GM12878 (cell line): ENCODE measurements around the gene FPGS. TPM values are rescaled to one million over a fixed set of nuclear protein-coding genes. Genes with fewer than 3 reads are reported as not detected.

Experiments
- ATAC-seq: fragments of 200-7000 bp; cut with Tn5 transposase; 3 replicates; pipeline ENCODE4 v1.9.1; 2020; ENCODE audit warnings: mild to moderate bottlenecking, moderate library complexity
- BruUV-seq: library from RNA; stranded (reverse); fragments of 400-500 nt; replicated peaks from 2 replicates; lab custom pipeline; 2021; lab: Mats Ljungman, UMichigan
- CTCF ChIA-PET: fragments of 300-600 bp; sonication (Branson Sonifier 250); formaldehyde crosslinking; extraction: SDS; loops from one replicate; lab custom pipeline; 2021; ENCODE audit warnings: inconsistent platforms; lab: Yijun Ruan, JAX
- POLR2A ChIA-PET: fragments of 350-600 bp; formaldehyde crosslinking; extraction: SDS; loops from one replicate; lab custom pipeline; 2021; ENCODE audit warnings: inconsistent platforms; lab: Charles Lee
- RAD21 ChIA-PET: fragments of 300-600 bp; sonication (Branson Sonifier 250); formaldehyde crosslinking; loops from one replicate; lab custom pipeline; 2023; ENCODE audit warnings: antibody characterized with exemption; ENCODE audit not compliant: unreplicated experiment; lab: Charles Lee
- SMC1A ChIA-PET: fragments of 300-600 bp; sonication (Branson Sonifier 250); formaldehyde crosslinking; loops from one replicate; lab custom pipeline; 2023; ENCODE audit not compliant: unreplicated experiment, uncharacterized antibody; lab: Charles Lee
- DNase-seq: peaks from one replicate; pipeline ENCODE4 v3.0.0-alpha.2; 2011; ENCODE audit warnings: low read depth, low spot score
- FAIRE-seq: peaks from 3 replicates; lab custom pipeline; 2011; peaks lifted over from hg19 to GRCh38; lab: Jason Lieb, UNC
- H2AFZ ChIP-seq: 2 replicates; pipeline ENCODE4 v1.6.0; 2011; ENCODE audit warnings: low read depth, low read length, control low read depth; ENCODE audit not compliant: control insufficient read depth
- H3K27ac ChIP-seq: 2 replicates; pipeline ENCODE4 v1.5.1; 2011; ENCODE audit warnings: control low read depth; ENCODE audit not compliant: control insufficient read depth, insufficient read depth
- H3K27me3 ChIP-seq, 2 experiments: replicated peaks in 1 of 2; 2 replicates each; pipeline versions ENCODE4 v1.6.0 to v1.6.1; 2011; ENCODE audit warnings: low read length in 1 of 2; ENCODE audit not compliant: control insufficient read depth in 2 of 2, insufficient read depth in 2 of 2
- H3K36me3 ChIP-seq, 2 experiments: 2 replicates each; pipeline ENCODE4 v1.5.1; 2011; ENCODE audit warnings: low read length in 1 of 2; ENCODE audit not compliant: control insufficient read depth in 2 of 2, insufficient read depth in 2 of 2
- H3K4me1 ChIP-seq: 2 replicates; pipeline ENCODE4 v1.6.1; 2011; ENCODE audit warnings: mild to moderate bottlenecking, low read length, moderate library complexity, mixed read lengths; ENCODE audit not compliant: control insufficient read depth, insufficient read depth
- H3K4me2 ChIP-seq: 2 replicates; pipeline ENCODE4 v1.6.0; 2011; ENCODE audit warnings: control low read depth; ENCODE audit not compliant: control insufficient read depth, insufficient read depth
- H3K4me3 ChIP-seq: fragments of 200-600 bp; sonication (generic); 2 replicates; pipeline ENCODE4 v1.5.1; 2016
- H3K79me2 ChIP-seq: 2 replicates; pipeline ENCODE4 v1.6.0; 2011; ENCODE audit warnings: low read length; ENCODE audit not compliant: control insufficient read depth, insufficient read depth
- H3K9ac ChIP-seq: 2 replicates; pipeline ENCODE4 v1.8.0; 2011; ENCODE audit warnings: low read length, control low read depth, mixed read lengths; ENCODE audit not compliant: control insufficient read depth, insufficient read depth
- H3K9me3 ChIP-seq: replicated peaks from 3 replicates; pipeline ENCODE4 v1.5.1; 2011; ENCODE audit warnings: mild to moderate bottlenecking, low read length; ENCODE audit not compliant: control insufficient read depth, insufficient read depth
- H4K20me1 ChIP-seq: 2 replicates; pipeline ENCODE4 v1.6.0; 2011; ENCODE audit not compliant: control insufficient read depth, insufficient read depth
- NR2C1 ChIP-seq: fragments of 450-650 bp; IDR thresholded peaks from 2 replicates; pipeline ENCODE4 v1.6.1; 2017; ENCODE audit warnings: antibody characterized with exemption, mild to moderate bottlenecking, moderate library complexity
- POLR2A ChIP-seq: IDR thresholded peaks from 2 replicates; pipeline ENCODE4 v1.6.1; 2011; ENCODE audit warnings: low read depth, mild to moderate bottlenecking, low read length
- SP1 ChIP-seq: IDR thresholded peaks from one replicate; pipeline ENCODE4 v1.6.1; 2011; ENCODE audit warnings: low read depth, low read length
- ZNF207 ChIP-seq: fragments of 450-650 bp; IDR thresholded peaks from 2 replicates; pipeline ENCODE4 v1.6.1; 2014; ENCODE audit warnings: antibody characterized with exemption, mild to moderate bottlenecking, borderline replicate concordance
- whole genome bisulfite sequencing: methylation state at CpG from one replicate; pipeline ENCODE4 v1.1.6; 2016; ENCODE audit warnings: low lambda C conversion rate; ENCODE audit not compliant: insufficient replicate concordance, insufficient coverage; ENCODE audit errors: missing lambda C conversion rate; 5-methylcytosine and 5-hydroxymethylcytosine counted together
- in situ Hi-C: fragments of 300-500 bp; cut with MboI; formaldehyde crosslinking; loops from 9 replicates; pipeline ENCODE4 v1.14.3; 2018; ENCODE audit warnings: mixed read lengths
- intact Hi-C: fragments of 100-400 bp; cut with micrococcal nuclease; formaldehyde crosslinking; loops from one replicate; pipeline ENCODE4 v1.14.2; 2022; ENCODE audit not compliant: unreplicated experiment
- polyA plus RNA-seq, 11 experiments: library from polyadenylated mRNA; depleted of rRNA in 4 of 11; unstranded in 6 of 11; stranded (reverse) in 5 of 11; fragments of >200 nt; fragmentation: Nextera tagmentation in 4 of 11; fragmentation: Illumina TruSeq in 1 of 11; extraction: Ambion mirVana in 4 of 11; extraction: Trizol in 1 of 11; gene quantifications; 1 replicate in 1 of 11; 2 replicates in 10 of 11; pipeline versions ENCODE4 v1.2.1 to v1.2.3, GENCODE V29; 2011 to 2016; ENCODE audit warnings: inconsistent platforms in 2 of 11, missing spikeins in 2 of 11, low read depth in 1 of 11
- total RNA-seq, 4 experiments: library from RNA; depleted of rRNA in 3 of 4; stranded (reverse); fragments of >200 nt in 3 of 4; fragmentation: Illumina TruSeq in 1 of 4; extraction: Trizol in 1 of 4; gene quantifications; 2 replicates each; pipeline versions ENCODE4 v1.2.1 to v1.2.3, GENCODE V29; 2013 to 2021
- TF ChIP-seq, protein P1 (sequence below): IDR thresholded peaks from 2 replicates; pipeline ENCODE4 v1.6.1; 2012; ENCODE audit warnings: low read length, inconsistent platforms
- TF ChIP-seq, protein P2 (sequence below): fragments of 450-650 bp; IDR thresholded peaks from 2 replicates; pipeline ENCODE4 v1.6.1; 2016; ENCODE audit warnings: mild to moderate bottlenecking, moderate library complexity, borderline replicate concordance

FPGS gene
- total and polyA plus RNA-seq, 10 of the 15 experiments (the other 5 are each of a cell fraction or from before 2014, with no cell fraction given): 1.2 to 127 (median 80.4) TPM

DNA sequence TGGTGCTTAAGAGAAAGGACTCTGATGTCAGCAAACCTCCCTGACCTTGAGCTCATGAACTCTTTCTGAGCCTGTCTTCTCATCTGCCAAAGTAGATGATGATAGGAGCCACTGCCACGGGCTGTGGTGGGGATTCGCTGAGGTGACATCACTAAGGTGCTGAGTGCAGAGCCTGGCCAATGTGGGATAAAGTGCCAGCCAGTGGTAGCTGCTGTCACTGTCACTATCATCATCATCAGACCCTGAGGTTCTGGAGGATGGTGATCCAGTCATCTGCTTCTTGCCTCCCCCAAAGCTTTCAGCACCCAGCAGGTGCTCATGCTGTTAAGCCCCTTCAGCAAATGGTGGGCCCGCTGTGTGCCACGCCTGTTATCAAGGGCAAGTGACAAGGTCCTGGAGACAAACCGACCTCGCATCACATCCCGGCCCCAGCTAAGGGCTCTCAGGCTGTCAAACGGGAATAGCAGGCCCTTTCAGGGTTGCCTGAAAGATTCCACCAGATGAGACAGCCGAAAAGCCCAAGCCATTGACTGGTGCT, 6.4 kb downstream of the FPGS start:
- Histone ChIP-seq H3K36me3 (peaks cover 3 to 27% of the 10 kb centered on the region in 2 experiments; a peak in 3 of 4 replicates), H3K4me1 (peaks cover 6% of the 10 kb centered on the region), H3K79me2 (peaks cover 8% of the 10 kb centered on the region), H3K4me2 (no peak overlapping the region), H4K20me1 (no peaks in the 10 kb centered on the region; the same call in 1 of the 2 replicates), H3K9ac (no peak overlapping the region), H3K4me3 (no peak overlapping the region), H3K27me3 (no peaks in the 10 kb centered on the region), H3K9me3 (no peaks in the 10 kb centered on the region), H2AFZ (no peak overlapping the region), H3K27ac (no peak overlapping the region)
- DNase-seq: no peak
- FAIRE-seq: no peak
- POLR2A ChIA-PET: interaction anchor here (0.6 to 1.2 kb wide), 3 partner anchors 9 to 75 kb away, joined by 3 to 7 read pairs (median 5); no protein-coding TSS in a partner anchor
- no peak; the same call in 2 of the 3 replicates for ATAC-seq
- CTCF ChIA-PET: no interaction called here
- SMC1A ChIA-PET: no interaction called here
- no TSS peak for BruUV-seq
- RAD21 ChIA-PET: interaction anchor here (0.6 to 0.8 kb wide), 2 partner anchors 12 to 108 kb away, joined by 3 to 5 read pairs; partner anchors contain the start of gene ST6GALNAC4
- 95% methylated on average over 9 of the region's 9 CpGs for WGBS
- intact Hi-C loops: no loop called here
- TF ChIP-seq POLR2A (peak; percentile 3; the same call in 1 of the 2 replicates), ZNF207 (no peak)
- in situ Hi-C loops: no loop called here

DNA sequence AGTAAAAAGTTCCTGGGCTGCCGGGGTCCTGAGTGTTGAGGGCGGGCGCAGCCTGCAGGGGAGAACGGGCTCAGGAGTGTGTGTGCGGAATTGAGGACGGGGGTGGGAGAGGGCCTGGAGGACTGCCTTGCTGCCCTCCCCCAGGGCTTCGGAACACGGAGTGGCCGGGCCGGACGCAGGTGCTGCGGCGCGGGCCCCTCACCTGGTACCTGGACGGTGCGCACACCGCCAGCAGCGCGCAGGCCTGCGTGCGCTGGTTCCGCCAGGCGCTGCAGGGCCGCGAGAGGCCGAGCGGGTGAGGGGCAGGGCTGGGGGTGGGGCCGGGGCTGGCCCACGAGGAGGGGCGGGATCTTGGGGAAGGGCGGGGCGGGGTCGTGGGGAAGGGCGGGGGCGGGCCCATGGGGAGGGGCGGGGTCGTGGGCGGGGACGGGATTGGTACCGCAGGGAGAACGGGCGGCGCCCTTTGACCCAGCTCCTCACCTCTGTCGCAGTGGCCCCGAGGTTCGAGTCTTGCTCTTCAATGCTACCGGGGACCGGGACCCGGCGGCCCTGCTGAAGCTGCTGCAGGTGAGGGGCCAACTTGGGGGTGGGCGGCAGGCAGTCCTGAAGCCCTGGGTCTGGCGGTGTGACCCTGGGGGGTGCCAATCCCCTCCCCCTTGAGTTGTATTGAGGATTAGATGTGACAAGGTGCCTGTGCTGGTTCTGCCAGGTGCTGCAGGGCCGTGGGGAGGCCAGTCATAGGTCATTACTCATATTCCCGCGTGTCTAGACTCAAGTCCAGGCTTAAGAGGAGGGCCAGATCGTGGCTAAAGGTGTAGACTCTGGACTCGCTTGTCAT, 7.1 kb downstream of the FPGS start:
- CTCF ChIA-PET: no interaction called here
- no peak overlapping the region for H3K4me3 ChIP-seq
- H3K9ac ChIP-seq: no peak overlapping the region
- 0 out of 2 replicates have a peak, but pooled peaks cover under 1% of the 10 kb centered on the region for H3K79me2 ChIP-seq
- no peaks in the 10 kb centered on the region for H3K27me3 ChIP-seq
- no peaks in the 10 kb centered on the region for H3K4me1 ChIP-seq
- intact Hi-C loops: no loop called here
- TF ChIP-seq, protein P1, sequence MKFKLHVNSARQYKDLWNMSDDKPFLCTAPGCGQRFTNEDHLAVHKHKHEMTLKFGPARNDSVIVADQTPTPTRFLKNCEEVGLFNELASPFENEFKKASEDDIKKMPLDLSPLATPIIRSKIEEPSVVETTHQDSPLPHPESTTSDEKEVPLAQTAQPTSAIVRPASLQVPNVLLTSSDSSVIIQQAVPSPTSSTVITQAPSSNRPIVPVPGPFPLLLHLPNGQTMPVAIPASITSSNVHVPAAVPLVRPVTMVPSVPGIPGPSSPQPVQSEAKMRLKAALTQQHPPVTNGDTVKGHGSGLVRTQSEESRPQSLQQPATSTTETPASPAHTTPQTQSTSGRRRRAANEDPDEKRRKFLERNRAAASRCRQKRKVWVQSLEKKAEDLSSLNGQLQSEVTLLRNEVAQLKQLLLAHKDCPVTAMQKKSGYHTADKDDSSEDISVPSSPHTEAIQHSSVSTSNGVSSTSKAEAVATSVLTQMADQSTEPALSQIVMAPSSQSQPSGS: no peak
- TF ChIP-seq NR2C1 (no peak), SP1 (no peak)
- TF ChIP-seq, protein P2, sequence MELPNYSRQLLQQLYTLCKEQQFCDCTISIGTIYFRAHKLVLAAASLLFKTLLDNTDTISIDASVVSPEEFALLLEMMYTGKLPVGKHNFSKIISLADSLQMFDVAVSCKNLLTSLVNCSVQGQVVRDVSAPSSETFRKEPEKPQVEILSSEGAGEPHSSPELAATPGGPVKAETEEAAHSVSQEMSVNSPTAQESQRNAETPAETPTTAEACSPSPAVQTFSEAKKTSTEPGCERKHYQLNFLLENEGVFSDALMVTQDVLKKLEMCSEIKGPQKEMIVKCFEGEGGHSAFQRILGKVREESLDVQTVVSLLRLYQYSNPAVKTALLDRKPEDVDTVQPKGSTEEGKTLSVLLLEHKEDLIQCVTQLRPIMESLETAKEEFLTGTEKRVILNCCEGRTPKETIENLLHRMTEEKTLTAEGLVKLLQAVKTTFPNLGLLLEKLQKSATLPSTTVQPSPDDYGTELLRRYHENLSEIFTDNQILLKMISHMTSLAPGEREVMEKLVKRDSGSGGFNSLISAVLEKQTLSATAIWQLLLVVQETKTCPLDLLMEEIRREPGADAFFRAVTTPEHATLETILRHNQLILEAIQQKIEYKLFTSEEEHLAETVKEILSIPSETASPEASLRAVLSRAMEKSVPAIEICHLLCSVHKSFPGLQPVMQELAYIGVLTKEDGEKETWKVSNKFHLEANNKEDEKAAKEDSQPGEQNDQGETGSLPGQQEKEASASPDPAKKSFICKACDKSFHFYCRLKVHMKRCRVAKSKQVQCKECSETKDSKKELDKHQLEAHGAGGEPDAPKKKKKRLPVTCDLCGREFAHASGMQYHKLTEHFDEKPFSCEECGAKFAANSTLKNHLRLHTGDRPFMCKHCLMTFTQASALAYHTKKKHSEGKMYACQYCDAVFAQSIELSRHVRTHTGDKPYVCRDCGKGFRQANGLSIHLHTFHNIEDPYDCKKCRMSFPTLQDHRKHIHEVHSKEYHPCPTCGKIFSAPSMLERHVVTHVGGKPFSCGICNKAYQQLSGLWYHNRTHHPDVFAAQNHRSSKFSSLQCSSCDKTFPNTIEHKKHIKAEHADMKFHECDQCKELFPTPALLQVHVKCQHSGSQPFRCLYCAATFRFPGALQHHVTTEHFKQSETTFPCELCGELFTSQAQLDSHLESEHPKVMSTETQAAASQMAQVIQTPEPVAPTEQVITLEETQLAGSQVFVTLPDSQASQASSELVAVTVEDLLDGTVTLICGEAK: no peak
- TF ChIP-seq, all 136 proteins: peak for 0
- no peak for DNase-seq
- Histone ChIP-seq H2AFZ (no peak overlapping the region), H3K4me2 (no peak overlapping the region), H4K20me1 (no peaks in the 10 kb centered on the region; the same call in 1 of the 2 replicates), H3K27ac (no peak overlapping the region), H3K9me3 (no peaks in the 10 kb centered on the region), H3K36me3 (peaks cover 3 to 27% of the 10 kb centered on the region in 2 experiments; a peak in 3 of 4 replicates)
- SMC1A ChIA-PET: no interaction called here
- POLR2A ChIA-PET: interaction anchor here (0.6 to 1.2 kb wide), 3 partner anchors 9 to 75 kb away, joined by 3 to 7 read pairs (median 5); no protein-coding TSS in a partner anchor
- in situ Hi-C loops: no loop called here
- no TSS peak for BruUV-seq
- FAIRE-seq: no peak
- RAD21 ChIA-PET: interaction anchor here (0.6 kb wide), 1 partner anchor 13 kb away, joined by 5 read pairs; no protein-coding TSS in a partner anchor
- 97% methylated on average over 20 of the region's 57 CpGs for WGBS
- ATAC-seq: peak; percentile 75
